Osteocyte (in vitro differentiated cells): Measurements from ENCODE around the gene TBL3. TPM values are rescaled to one million over a fixed set of nuclear protein-coding genes. Genes with fewer than 3 reads are reported as not detected.

Experiments
- DNase-seq: peaks from one replicate; pipeline ENCODE4 v3.0.0; 2021; ENCODE audit warnings: mixed read lengths; ENCODE audit not compliant: unreplicated experiment; ENCODE audit errors: extremely low spot score
- H3K27ac Mint-ChIP-seq: one replicate; pipeline ENCODE4 v1.8.0; 2021; ENCODE audit warnings: mild to moderate bottlenecking, mixed read lengths; ENCODE audit not compliant: unreplicated experiment
- H3K27me3 Mint-ChIP-seq: one replicate; pipeline ENCODE4 v1.8.0; 2021; ENCODE audit warnings: mixed read lengths; ENCODE audit not compliant: unreplicated experiment
- H3K36me3 Mint-ChIP-seq: one replicate; pipeline ENCODE4 v1.8.0; 2021; ENCODE audit warnings: mixed read lengths; ENCODE audit not compliant: unreplicated experiment
- H3K4me1 Mint-ChIP-seq: one replicate; pipeline ENCODE4 v1.8.0; 2021; ENCODE audit warnings: mixed read lengths; ENCODE audit not compliant: unreplicated experiment
- H3K4me3 Mint-ChIP-seq: one replicate; pipeline ENCODE4 v1.8.0; 2021; ENCODE audit warnings: mild to moderate bottlenecking, moderate library complexity, mixed read lengths; ENCODE audit not compliant: unreplicated experiment
- H3K9me3 Mint-ChIP-seq: one replicate; pipeline ENCODE4 v1.8.0; 2021; ENCODE audit warnings: mixed read lengths; ENCODE audit not compliant: unreplicated experiment
- long read RNA-seq: library from polyadenylated mRNA; unstranded; transcript quantifications from one replicate; pipeline ENCODE4 v2.0.0, GENCODE V29; 2021
- total RNA-seq: library from RNA; stranded (reverse); gene quantifications from 2 replicates; pipeline ENCODE4 v1.2.1, GENCODE V29; 2021
- TF ChIP-seq, protein P1 (sequence below): fragments of 200-600 bp; sonication (generic); IDR thresholded peaks from 2 replicates; pipeline ENCODE4 v1.5.0; 2021; ENCODE audit warnings: antibody characterized with exemption, mild to moderate bottlenecking, moderate library complexity

TBL3 gene
- 29.9 and 32.0 TPM in 2 replicates for total RNA-seq
- long read RNA-seq, full-length matches to known transcripts, result 26 of 32 reads
- long read RNA-seq, partial matches to known transcripts, result 3 of 32 reads
- long read RNA-seq, other reads (novel, unspliced or antisense), result 3 of 32 reads

DNA sequence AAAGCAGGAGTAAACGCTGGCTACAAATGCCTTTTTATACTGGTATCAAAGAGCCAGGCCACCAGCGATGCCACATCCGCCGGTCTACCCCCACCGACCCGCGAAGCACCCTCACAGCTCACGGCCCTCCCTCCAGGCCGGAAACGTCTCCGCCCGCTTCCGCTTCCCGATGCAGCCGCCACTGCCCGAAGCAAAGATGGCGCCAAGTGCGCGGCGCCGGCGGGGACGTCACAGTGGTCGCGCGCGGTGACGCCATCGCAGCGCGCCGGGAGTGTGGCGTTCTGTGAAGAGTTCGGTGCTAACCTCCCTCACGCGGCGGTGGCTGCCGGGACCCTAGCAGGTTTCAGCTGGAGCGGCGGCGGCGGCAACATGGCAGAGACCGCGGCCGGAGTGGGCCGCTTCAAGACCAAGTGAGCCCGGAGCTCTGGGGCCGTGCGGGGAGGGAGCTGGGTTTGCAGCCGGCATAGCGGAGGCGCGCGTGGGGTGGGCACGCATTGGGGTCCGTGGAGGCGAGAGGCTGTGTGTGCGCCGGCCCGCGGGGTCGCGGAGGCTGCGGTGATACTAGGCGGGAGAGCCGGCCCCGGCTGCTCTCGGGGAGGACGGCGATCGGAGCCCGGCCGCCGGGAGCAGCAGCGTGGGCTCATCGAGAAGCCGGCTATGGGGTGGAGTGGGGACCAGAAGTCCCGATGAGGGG, at the start of gene TBL3:
Gene TBL3, plus strand, starts transcription at position 258 of the 694 bp plus-strand sequence. Its CDS starts 112 bp downstream, at position 370.
- peak within 1 kb of the TSS; percentile 98 for H3K27ac Mint-ChIP-seq
- TF ChIP-seq, protein P1, sequence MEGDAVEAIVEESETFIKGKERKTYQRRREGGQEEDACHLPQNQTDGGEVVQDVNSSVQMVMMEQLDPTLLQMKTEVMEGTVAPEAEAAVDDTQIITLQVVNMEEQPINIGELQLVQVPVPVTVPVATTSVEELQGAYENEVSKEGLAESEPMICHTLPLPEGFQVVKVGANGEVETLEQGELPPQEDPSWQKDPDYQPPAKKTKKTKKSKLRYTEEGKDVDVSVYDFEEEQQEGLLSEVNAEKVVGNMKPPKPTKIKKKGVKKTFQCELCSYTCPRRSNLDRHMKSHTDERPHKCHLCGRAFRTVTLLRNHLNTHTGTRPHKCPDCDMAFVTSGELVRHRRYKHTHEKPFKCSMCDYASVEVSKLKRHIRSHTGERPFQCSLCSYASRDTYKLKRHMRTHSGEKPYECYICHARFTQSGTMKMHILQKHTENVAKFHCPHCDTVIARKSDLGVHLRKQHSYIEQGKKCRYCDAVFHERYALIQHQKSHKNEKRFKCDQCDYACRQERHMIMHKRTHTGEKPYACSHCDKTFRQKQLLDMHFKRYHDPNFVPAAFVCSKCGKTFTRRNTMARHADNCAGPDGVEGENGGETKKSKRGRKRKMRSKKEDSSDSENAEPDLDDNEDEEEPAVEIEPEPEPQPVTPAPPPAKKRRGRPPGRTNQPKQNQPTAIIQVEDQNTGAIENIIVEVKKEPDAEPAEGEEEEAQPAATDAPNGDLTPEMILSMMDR, result no peak
- DNase-seq, result peak; percentile 97
- peak within 1 kb of the TSS; percentile 94 for H3K4me3 Mint-ChIP-seq
- H3K9me3 Mint-ChIP-seq, result no peaks in the 10 kb centered on the region
- H3K4me1 Mint-ChIP-seq, result peaks cover 24% of the 10 kb centered on the region
- H3K27me3 Mint-ChIP-seq, result no peaks in the 10 kb centered on the region
- H3K36me3 Mint-ChIP-seq, result peaks cover 12% of the 10 kb centered on the region

DNA sequence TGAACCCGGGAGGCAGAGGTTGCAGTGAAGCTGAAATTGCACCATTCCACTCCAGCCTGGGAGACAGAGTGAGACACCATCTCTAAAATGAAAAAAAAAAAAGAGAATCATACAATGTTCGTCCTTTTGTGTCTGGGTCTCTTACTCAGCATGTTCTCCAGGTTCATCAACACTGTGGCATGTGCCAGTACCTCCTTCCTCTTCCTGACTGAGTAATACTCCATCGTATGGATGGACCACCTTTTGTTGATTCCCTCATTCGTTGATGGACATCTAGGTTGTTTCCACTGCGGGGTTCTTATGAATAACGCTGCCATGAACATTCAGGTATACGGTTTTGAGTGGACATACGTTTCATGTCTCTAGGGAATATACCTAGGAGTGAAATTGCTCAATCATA, 49.5 kb upstream of the TBL3 start:
- no peak for DNase-seq
- TF ChIP-seq, protein P1, result no peak
- Mint-ChIP-seq H3K27ac (no peak overlapping the region), H3K4me3 (no peak overlapping the region), H3K9me3 (no peaks in the 10 kb centered on the region), H3K27me3 (peaks cover 26% of the 10 kb centered on the region), H3K36me3 (no peaks in the 10 kb centered on the region), H3K4me1 (peaks cover 15% of the 10 kb centered on the region)

DNA sequence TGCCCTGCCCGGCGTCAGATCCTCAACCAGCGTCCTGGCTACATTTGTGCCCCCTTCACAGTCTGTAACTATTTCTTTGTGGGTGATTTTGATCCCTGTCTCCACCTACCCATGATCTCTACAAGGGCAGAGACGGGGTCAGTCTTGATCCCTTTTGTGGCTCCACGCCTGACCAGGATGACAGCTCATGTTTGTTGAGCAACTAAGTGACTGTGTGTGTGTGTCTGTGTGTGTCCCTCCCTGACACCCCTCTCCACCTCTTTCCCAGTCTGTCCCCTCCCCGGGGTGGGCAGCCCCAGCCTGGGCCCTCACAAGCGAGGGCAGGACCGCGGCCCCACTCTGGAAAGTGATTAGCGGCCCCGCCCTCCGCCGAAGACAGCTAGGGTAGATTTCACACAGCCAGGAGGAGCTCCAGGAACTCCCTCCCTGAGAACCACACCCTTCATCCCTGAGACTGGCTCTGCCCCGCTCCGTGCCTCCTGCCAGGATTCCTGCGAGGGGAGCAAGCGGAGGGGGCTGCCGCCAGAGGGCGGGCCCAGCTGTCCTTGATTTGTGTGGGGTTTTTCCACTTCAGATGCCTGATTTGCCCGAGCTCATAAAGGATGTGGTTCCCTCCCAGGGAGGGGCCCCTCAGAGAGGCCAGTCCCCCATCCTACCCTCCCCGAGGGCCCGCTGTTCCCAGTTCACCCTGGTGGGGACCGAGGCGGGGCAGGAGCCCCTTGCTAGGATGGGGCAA, 48.4 kb upstream of the TBL3 start:
- DNase-seq, result no peak
- H3K27ac Mint-ChIP-seq, result no peak overlapping the region
- TF ChIP-seq, protein P1, result peak; percentile 50
- H3K9me3 Mint-ChIP-seq, result no peaks in the 10 kb centered on the region
- peaks cover 26% of the 10 kb centered on the region for H3K27me3 Mint-ChIP-seq
- no peak overlapping the region for H3K4me3 Mint-ChIP-seq
- no peaks in the 10 kb centered on the region for H3K36me3 Mint-ChIP-seq
- peaks cover 15% of the 10 kb centered on the region for H3K4me1 Mint-ChIP-seq

DNA sequence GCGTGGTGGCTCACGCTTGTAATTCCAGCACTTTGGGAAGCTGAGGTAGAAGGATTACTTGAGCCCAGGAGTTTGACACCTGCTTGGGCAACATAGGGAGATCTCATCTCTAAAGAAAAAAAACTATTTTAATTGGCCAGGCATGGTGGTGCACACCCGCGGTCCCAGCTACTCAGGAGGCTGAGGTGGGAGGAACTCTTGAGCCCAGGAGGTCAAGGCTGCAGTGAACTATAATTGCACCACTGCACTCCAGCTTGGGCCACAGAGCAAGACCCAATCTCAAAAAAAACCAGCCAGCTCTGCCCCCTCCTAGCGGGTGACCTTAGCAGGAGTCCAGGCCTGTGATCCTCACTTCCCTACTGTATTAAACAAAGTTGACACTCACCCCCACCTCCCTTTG, 47.8 kb upstream of the TBL3 start:
- Mint-ChIP-seq H3K4me1 (peaks cover 16% of the 10 kb centered on the region), H3K36me3 (no peaks in the 10 kb centered on the region), H3K27ac (no peak overlapping the region), H3K4me3 (no peak overlapping the region), H3K27me3 (peaks cover 21% of the 10 kb centered on the region), H3K9me3 (no peaks in the 10 kb centered on the region)
- DNase-seq, result no peak
- TF ChIP-seq, protein P1, result no peak

DNA sequence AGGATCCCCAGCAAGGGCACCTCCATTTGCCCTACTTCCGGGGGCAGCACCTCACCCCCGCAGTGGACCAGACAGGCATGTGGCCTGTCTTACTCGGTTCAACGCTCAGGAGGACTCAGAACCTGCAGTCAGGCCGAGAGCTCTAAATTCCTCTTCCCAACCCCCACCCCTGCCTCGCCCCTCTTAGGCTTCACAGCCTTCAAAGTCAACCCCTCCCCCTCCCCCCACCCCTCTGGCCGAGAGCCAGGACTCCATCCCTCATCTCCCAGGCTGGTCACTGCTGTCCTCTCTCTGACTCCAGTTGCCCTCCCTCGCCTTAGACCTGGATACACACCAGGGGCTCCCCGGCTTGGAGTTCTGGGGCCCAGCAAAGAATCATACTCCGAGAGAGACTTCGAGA, 45.6 kb upstream of the TBL3 start:
- H3K4me1 Mint-ChIP-seq, result peaks cover 13% of the 10 kb centered on the region
- TF ChIP-seq, protein P1, result no peak
- peaks cover 11% of the 10 kb centered on the region for H3K27me3 Mint-ChIP-seq
- no peaks in the 10 kb centered on the region for H3K9me3 Mint-ChIP-seq
- H3K27ac Mint-ChIP-seq, result no peak overlapping the region
- DNase-seq, result no peak
- H3K36me3 Mint-ChIP-seq, result no peaks in the 10 kb centered on the region
- no peak overlapping the region for H3K4me3 Mint-ChIP-seq
